Neural cell (in vitro differentiated cells): ENCODE measurements around the gene MTREX. TPM values are rescaled to one million over a fixed set of nuclear protein-coding genes. Genes with fewer than 3 reads are reported as not detected.

Source experiments
- H2AFZ ChIP-seq: fragments of 200-600, 300-800 bp; sonication (generic), shearing (Covaris generic); 2 replicates; pipeline ENCODE4 v1.6.0; 2014; ENCODE audit warnings: low read depth, mild to moderate bottlenecking, antibody characterized with exemption, low read length, moderate library complexity
- H3F3A ChIP-seq: fragments of 200-600 bp; shearing (Covaris generic); 2 replicates; pipeline ENCODE4 v1.6.1; 2016; ENCODE audit warnings: mild to moderate bottlenecking, moderate library complexity, mixed read lengths, antibody characterized with exemption, low read length; ENCODE audit not compliant: insufficient read depth, poor library complexity, severe bottlenecking
- H3K27ac ChIP-seq: fragments of 200-600, 300-800 bp; sonication (generic), shearing (Covaris generic); 2 replicates; pipeline ENCODE4 v1.5.1; 2014; ENCODE audit warnings: mild to moderate bottlenecking, low read length, moderate library complexity
- H3K27me3 ChIP-seq: fragments of 300-800, 200-600 bp; sonication (generic), shearing (Covaris generic); 2 replicates; pipeline ENCODE4 v1.6.0; 2014; ENCODE audit warnings: mild to moderate bottlenecking, low read depth, low read length, moderate library complexity; ENCODE audit not compliant: insufficient read depth
- H3K36me3 ChIP-seq: fragments of 300-800, 200-600 bp; sonication (generic), shearing (Covaris generic); 2 replicates; pipeline ENCODE4 v1.5.1; 2014; ENCODE audit warnings: mild to moderate bottlenecking, antibody characterized with exemption, low read length, moderate library complexity; ENCODE audit not compliant: insufficient read depth
- H3K4me2 ChIP-seq: fragments of 300-800, 200-600 bp; sonication (generic), shearing (Covaris generic); 2 replicates; pipeline ENCODE4 v1.6.0; 2014; ENCODE audit warnings: mild to moderate bottlenecking, low read length
- H3K4me3 ChIP-seq: fragments of 300-800, 200-600 bp; sonication (generic), shearing (Covaris generic); 2 replicates; pipeline ENCODE4 v1.5.1; 2014; ENCODE audit warnings: mild to moderate bottlenecking, low read length, moderate library complexity
- H3K79me2 ChIP-seq: fragments of 200-600 bp; shearing (Covaris generic); replicated peaks from 2 replicates; pipeline ENCODE4 v1.6.0; 2014; ENCODE audit warnings: mild to moderate bottlenecking, low read length, moderate library complexity; ENCODE audit not compliant: insufficient read depth
- H3K9ac ChIP-seq: fragments of 300-800, 200-600 bp; sonication (generic), shearing (Covaris generic); 2 replicates; pipeline ENCODE4 v1.6.1; 2016; ENCODE audit warnings: mild to moderate bottlenecking, low read length, mixed read lengths
- H3K9me2 ChIP-seq: fragments of 200-600 bp; shearing (Covaris generic); 2 replicates; pipeline ENCODE4 v1.6.1; 2016; ENCODE audit warnings: mild to moderate bottlenecking, low read length, mixed read lengths; ENCODE audit not compliant: insufficient read depth
- H3K9me3 ChIP-seq: fragments of 200-600, 300-800 bp; sonication (generic), shearing (Covaris generic); 2 replicates; pipeline ENCODE4 v1.6.1; 2016; ENCODE audit warnings: mild to moderate bottlenecking, mixed run types, low read length, moderate library complexity, mixed read lengths
- H4K20me1 ChIP-seq: fragments of 200-600 bp; shearing (Covaris generic); 2 replicates; pipeline ENCODE4 v1.6.1; 2016; ENCODE audit warnings: mild to moderate bottlenecking, mixed run types; ENCODE audit not compliant: insufficient read depth
- CTCF ChIP-seq: fragments of 450-650 bp; IDR thresholded peaks from 2 replicates; pipeline ENCODE4 v1.5.1; 2014; ENCODE audit warnings: antibody characterized with exemption, mild to moderate bottlenecking, moderate library complexity; ENCODE audit not compliant: poor library complexity, severe bottlenecking
- EP300 ChIP-seq: fragments of 450-650 bp; conservative IDR thresholded peaks from 2 replicates; pipeline ENCODE4 v1.6.1; 2014; ENCODE audit warnings: antibody characterized with exemption, mild to moderate bottlenecking, moderate library complexity; ENCODE audit not compliant: poor library complexity, severe bottlenecking
- EZH2 ChIP-seq: fragments of 200-600, 300-800 bp; shearing (Covaris generic), sonication (generic); IDR thresholded peaks from 2 replicates; pipeline ENCODE4 v1.6.1; 2014; ENCODE audit warnings: antibody characterized with exemption, low read length, borderline replicate concordance, mild to moderate bottlenecking; ENCODE audit not compliant: insufficient read depth, poor library complexity, severe bottlenecking
- MXI1 ChIP-seq: fragments of 450-650 bp; conservative IDR thresholded peaks from 2 replicates; pipeline ENCODE4 v1.6.1; 2014; ENCODE audit warnings: antibody characterized with exemption, mild to moderate bottlenecking; ENCODE audit not compliant: poor library complexity, severe bottlenecking
- POLR2AphosphoS5 ChIP-seq: IDR thresholded peaks from 2 replicates; pipeline ENCODE4 v1.6.1; 2012
- RAD21 ChIP-seq: fragments of 450-650 bp; conservative IDR thresholded peaks from 2 replicates; pipeline ENCODE4 v1.6.1; 2014; ENCODE audit warnings: antibody characterized with exemption, mild to moderate bottlenecking, moderate library complexity
- SMC3 ChIP-seq: fragments of 450-650 bp; conservative IDR thresholded peaks from 2 replicates; pipeline ENCODE4 v1.6.1; 2014; ENCODE audit warnings: antibody characterized with exemption, mild to moderate bottlenecking, moderate library complexity; ENCODE audit not compliant: poor library complexity
- TAF1 ChIP-seq: IDR thresholded peaks from 2 replicates; pipeline ENCODE4 v1.6.1; 2012; ENCODE audit warnings: low read depth
- polyA plus RNA-seq: library from polyadenylated mRNA; depleted of rRNA; stranded (reverse); fragments of >200 nt; gene quantifications from 2 replicates; pipeline ENCODE4 v1.2.3, GENCODE V29; 2014
- TF ChIP-seq, protein P1 (sequence below): IDR thresholded peaks from 2 replicates; pipeline ENCODE4 v1.6.1; 2012; ENCODE audit warnings: borderline replicate concordance

MTREX gene
- polyA plus RNA-seq, 1 donor from 2014 or later = 77.6 TPM

DNA sequence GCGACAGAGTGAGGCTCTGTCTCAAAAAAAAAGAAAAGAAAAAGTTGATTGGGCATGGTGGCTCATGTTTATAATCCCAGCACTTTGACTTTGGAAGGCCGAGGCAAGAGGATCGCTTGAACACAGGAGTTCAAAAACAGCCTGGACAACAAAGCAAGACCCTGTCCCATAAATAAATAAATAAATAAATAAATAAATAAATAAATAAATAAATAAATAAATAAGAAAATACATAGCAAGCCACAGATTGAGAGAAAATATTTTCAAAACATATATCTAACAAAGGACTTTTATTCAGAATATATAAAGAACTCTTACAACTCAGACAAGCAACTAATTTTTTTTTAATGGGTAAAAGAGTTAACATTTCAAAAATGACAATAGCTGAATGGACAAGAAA lies 155.8 kb downstream of the MTREX start:
- TF ChIP-seq EZH2 (no peak), TAF1 (no peak), SMC3 (no peak), EP300 (no peak), RAD21 (no peak), POLR2AphosphoS5 (no peak), MXI1 (no peak), CTCF (no peak)
- TF ChIP-seq, protein P1, sequence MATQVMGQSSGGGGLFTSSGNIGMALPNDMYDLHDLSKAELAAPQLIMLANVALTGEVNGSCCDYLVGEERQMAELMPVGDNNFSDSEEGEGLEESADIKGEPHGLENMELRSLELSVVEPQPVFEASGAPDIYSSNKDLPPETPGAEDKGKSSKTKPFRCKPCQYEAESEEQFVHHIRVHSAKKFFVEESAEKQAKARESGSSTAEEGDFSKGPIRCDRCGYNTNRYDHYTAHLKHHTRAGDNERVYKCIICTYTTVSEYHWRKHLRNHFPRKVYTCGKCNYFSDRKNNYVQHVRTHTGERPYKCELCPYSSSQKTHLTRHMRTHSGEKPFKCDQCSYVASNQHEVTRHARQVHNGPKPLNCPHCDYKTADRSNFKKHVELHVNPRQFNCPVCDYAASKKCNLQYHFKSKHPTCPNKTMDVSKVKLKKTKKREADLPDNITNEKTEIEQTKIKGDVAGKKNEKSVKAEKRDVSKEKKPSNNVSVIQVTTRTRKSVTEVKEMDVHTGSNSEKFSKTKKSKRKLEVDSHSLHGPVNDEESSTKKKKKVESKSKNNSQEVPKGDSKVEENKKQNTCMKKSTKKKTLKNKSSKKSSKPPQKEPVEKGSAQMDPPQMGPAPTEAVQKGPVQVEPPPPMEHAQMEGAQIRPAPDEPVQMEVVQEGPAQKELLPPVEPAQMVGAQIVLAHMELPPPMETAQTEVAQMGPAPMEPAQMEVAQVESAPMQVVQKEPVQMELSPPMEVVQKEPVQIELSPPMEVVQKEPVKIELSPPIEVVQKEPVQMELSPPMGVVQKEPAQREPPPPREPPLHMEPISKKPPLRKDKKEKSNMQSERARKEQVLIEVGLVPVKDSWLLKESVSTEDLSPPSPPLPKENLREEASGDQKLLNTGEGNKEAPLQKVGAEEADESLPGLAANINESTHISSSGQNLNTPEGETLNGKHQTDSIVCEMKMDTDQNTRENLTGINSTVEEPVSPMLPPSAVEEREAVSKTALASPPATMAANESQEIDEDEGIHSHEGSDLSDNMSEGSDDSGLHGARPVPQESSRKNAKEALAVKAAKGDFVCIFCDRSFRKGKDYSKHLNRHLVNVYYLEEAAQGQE = no peak
- Histone ChIP-seq H3K27ac (no peak overlapping the region), H3K36me3 (peaks cover 3% of the 10 kb centered on the region), H2AFZ (no peak overlapping the region), H3K4me2 (no peak overlapping the region), H3F3A (no peaks in the 10 kb centered on the region), H3K9me3 (no peaks in the 10 kb centered on the region), H3K27me3 (no peaks in the 10 kb centered on the region), H3K9ac (no peak overlapping the region), H3K4me3 (no peak overlapping the region), H4K20me1 (no peaks in the 10 kb centered on the region), H3K79me2 (peaks cover 2% of the 10 kb centered on the region), H3K9me2 (no peaks in the 10 kb centered on the region)

- H3K27ac ChIP-seq = no peak overlapping the region
- H3K79me2 ChIP-seq = no peaks in the 10 kb centered on the region
- TF ChIP-seq SMC3 (no peak), POLR2AphosphoS5 (no peak)
- no peak overlapping the region for H2AFZ ChIP-seq
- no peaks in the 10 kb centered on the region for H3K27me3 ChIP-seq
- no peaks in the 10 kb centered on the region for H3K9me3 ChIP-seq
- H3F3A ChIP-seq = no peaks in the 10 kb centered on the region
- no peak overlapping the region for H3K9ac ChIP-seq
- H3K36me3 ChIP-seq = peaks cover 3% of the 10 kb centered on the region
- no peaks in the 10 kb centered on the region for H4K20me1 ChIP-seq
- H3K4me2 ChIP-seq = no peak overlapping the region
- no peaks in the 10 kb centered on the region for H3K9me2 ChIP-seq
- no peak overlapping the region for H3K4me3 ChIP-seq
Observed at GRCh38 chr5:55467862-55468551, 160.2 kb downstream of the MTREX start.

- no peak overlapping the region for H3K27ac ChIP-seq
- H3K4me3 ChIP-seq = no peak overlapping the region
- no peaks in the 10 kb centered on the region for H3F3A ChIP-seq
- no peak overlapping the region for H3K4me2 ChIP-seq
- no peaks in the 10 kb centered on the region for H4K20me1 ChIP-seq
- no peak overlapping the region for H2AFZ ChIP-seq
- no peaks in the 10 kb centered on the region for H3K79me2 ChIP-seq
- TF ChIP-seq MXI1 (no peak), CTCF (no peak), POLR2AphosphoS5 (no peak), RAD21 (no peak), EP300 (no peak), SMC3 (no peak), EZH2 (no peak), TAF1 (no peak)
- TF ChIP-seq, protein P1 = no peak
- H3K27me3 ChIP-seq = no peaks in the 10 kb centered on the region
- no peaks in the 10 kb centered on the region for H3K9me2 ChIP-seq
- no peak overlapping the region for H3K9ac ChIP-seq
- H3K9me3 ChIP-seq = no peaks in the 10 kb centered on the region
- H3K36me3 ChIP-seq = peaks cover 3% of the 10 kb centered on the region
Observed at GRCh38 chr5:55469839-55470238, 162.1 kb downstream of the MTREX start.
